IMR-90 (cell line): ENCODE measurements around the gene HSFX3. TPM values are rescaled to one million over a fixed set of nuclear protein-coding genes. Genes with fewer than 3 reads are reported as not detected.
"Not testable (repeated sequence)": the region's sequence is repeated elsewhere in the genome, so short reads cannot be mapped to it uniquely, and the experiment has no call there.

Experiments used
- ATAC-seq: fragments of 200-7000 bp; cut with Tn5 transposase; 2 replicates; pipeline ENCODE4 v1.9.1; 2020; ENCODE audit warnings: low read depth, mild to moderate bottlenecking, moderate library complexity
- BruUV-seq: library from RNA; stranded (reverse); fragments of 400-500 nt; replicated peaks from 2 replicates; lab custom pipeline; 2021; lab: Mats Ljungman, UMichigan
- CTCF ChIA-PET: fragments of 300-600 bp; formaldehyde crosslinking; extraction: SDS; loops from one replicate; lab custom pipeline; 2021; ENCODE audit warnings: antibody characterized with exemption; lab: Yijun Ruan, JAX
- POLR2A ChIA-PET: fragments of 300-600 bp; sonication (Branson Sonifier 250); formaldehyde crosslinking; loops from one replicate; lab custom pipeline; 2022; ENCODE audit warnings: antibody characterized with exemption; ENCODE audit not compliant: unreplicated experiment; lab: Charles Lee
- DNase-seq: peaks from one replicate; pipeline ENCODE4 v3.0.0; 2013
- H2AFZ ChIP-seq: replicated peaks from 2 replicates; pipeline ENCODE3; 2013; ENCODE audit warnings: low read length, mild to moderate bottlenecking; ENCODE audit not compliant: poor library complexity
- H2AK5ac ChIP-seq: 2 replicates; pipeline ENCODE4 v1.6.1; 2013; ENCODE audit warnings: low read depth, low read length, inconsistent platforms
- H2AK9ac ChIP-seq: replicated peaks from 2 replicates; pipeline ENCODE3; 2013; ENCODE audit warnings: mild to moderate bottlenecking, low read depth, low read length, moderate library complexity; ENCODE audit not compliant: poor library complexity
- H2BK120ac ChIP-seq: 2 replicates; pipeline ENCODE4 v1.6.1; 2013; ENCODE audit warnings: low read depth, low read length, inconsistent platforms
- H2BK15ac ChIP-seq: 3 replicates; pipeline ENCODE4 v1.6.1; 2013; ENCODE audit warnings: low read depth, low read length, inconsistent platforms
- H2BK20ac ChIP-seq: 2 replicates; pipeline ENCODE4 v1.6.1; 2013; ENCODE audit warnings: low read depth, mild to moderate bottlenecking, inconsistent platforms, low read length, moderate library complexity
- H2BK5ac ChIP-seq: 2 replicates; pipeline ENCODE4 v1.6.1; 2013; ENCODE audit warnings: mild to moderate bottlenecking, low read depth, low read length, inconsistent platforms; ENCODE audit not compliant: poor library complexity, severe bottlenecking
- H3K14ac ChIP-seq: replicated peaks from 2 replicates; pipeline ENCODE4 v1.6.1; 2013; ENCODE audit warnings: low read depth, low read length, inconsistent platforms
- H3K18ac ChIP-seq: 2 replicates; pipeline ENCODE4 v1.6.1; 2013; ENCODE audit warnings: low read depth, low read length, control low read depth
- H3K23ac ChIP-seq: 2 replicates; pipeline ENCODE4 v1.6.1; 2013; ENCODE audit warnings: low read depth, low read length, inconsistent platforms
- H3K27ac ChIP-seq: 2 replicates; pipeline ENCODE4 v1.5.1; 2013; ENCODE audit warnings: mild to moderate bottlenecking, control low read depth, low read length; ENCODE audit not compliant: insufficient read depth
- H3K27me3 ChIP-seq: 2 replicates; pipeline ENCODE4 v1.6.1; 2013; ENCODE audit warnings: low read length; ENCODE audit not compliant: control insufficient read depth, insufficient read depth
- H3K36me3 ChIP-seq: 2 replicates; pipeline ENCODE4 v1.6.1; 2013; ENCODE audit warnings: low read length, mixed read lengths; ENCODE audit not compliant: control insufficient read depth, insufficient read depth
- H3K4ac ChIP-seq: 2 replicates; pipeline ENCODE4 v1.6.1; 2013; ENCODE audit warnings: low read depth, low read length, inconsistent platforms
- H3K4me1 ChIP-seq: 2 replicates; pipeline ENCODE4 v1.6.1; 2013; ENCODE audit warnings: low read length, mixed read lengths; ENCODE audit not compliant: control insufficient read depth, insufficient read depth
- H3K4me2 ChIP-seq: 2 replicates; pipeline ENCODE4 v1.6.1; 2013; ENCODE audit warnings: low read depth, mild to moderate bottlenecking, control low read depth, low read length, moderate library complexity
- H3K4me3 ChIP-seq: 2 replicates; pipeline ENCODE4 v1.5.1; 2013; ENCODE audit warnings: low read depth, mild to moderate bottlenecking, control low read depth, low read length, moderate library complexity; ENCODE audit not compliant: insufficient read depth
- H3K56ac ChIP-seq: 2 replicates; pipeline ENCODE4 v1.6.1; 2013; ENCODE audit warnings: low read length, inconsistent platforms; ENCODE audit not compliant: insufficient read depth; ENCODE audit errors: extremely low read depth
- H3K79me1 ChIP-seq, 2 experiments: 2 replicates each; pipeline ENCODE4 v1.6.1; 2013; ENCODE audit warnings: low read length in 2 of 2, inconsistent platforms in 1 of 2, low read depth in 1 of 2
- H3K9ac ChIP-seq: 2 replicates; pipeline ENCODE4 v1.6.1; 2013; ENCODE audit warnings: low read depth, low read length, control low read depth
- H3K9me1 ChIP-seq: 2 replicates; pipeline ENCODE4 v1.6.1; 2013; ENCODE audit warnings: low read length, inconsistent platforms; ENCODE audit not compliant: insufficient read depth
- H3K9me3 ChIP-seq: 2 replicates; pipeline ENCODE4 v1.6.1; 2013; ENCODE audit warnings: low read length; ENCODE audit not compliant: control insufficient read depth, insufficient read depth
- H4K20me1 ChIP-seq: 2 replicates; pipeline ENCODE4 v1.6.1; 2013; ENCODE audit warnings: low read length, inconsistent platforms; ENCODE audit not compliant: insufficient read depth
- H4K5ac ChIP-seq: 2 replicates; pipeline ENCODE4 v1.6.1; 2013; ENCODE audit warnings: mild to moderate bottlenecking, low read depth, low read length, control low read depth
- H4K8ac ChIP-seq, 2 experiments: 2 replicates each; pipeline ENCODE4 v1.6.1; 2013; ENCODE audit warnings: low read depth in 2 of 2, low read length in 2 of 2, control low read depth in 1 of 2, inconsistent platforms in 1 of 2
- H4K91ac ChIP-seq: 2 replicates; pipeline ENCODE4 v1.6.1; 2013; ENCODE audit warnings: low read depth, low read length, inconsistent platforms; ENCODE audit not compliant: insufficient read depth
- WGBS, 2 experiments: methylation state at CpG; one replicate each; pipeline versions ENCODE4 v1.1.5 to v1.1.7; 2013; ENCODE audit warnings: missing lambda C conversion rate in 2 of 2; ENCODE audit not compliant: insufficient read length in 1 of 2; ENCODE audit errors: extremely low coverage in 2 of 2; 5-methylcytosine and 5-hydroxymethylcytosine counted together
- dilution Hi-C: fragments of 300-500 bp; cut with HindIII; formaldehyde crosslinking; loops from one replicate; pipeline ENCODE4 v1.14.3; 2018; ENCODE audit warnings: low sequenced_read_pairs; ENCODE audit not compliant: unreplicated experiment
- in situ Hi-C: fragments of 300-500 bp; cut with MboI; formaldehyde crosslinking; loops from 3 replicates; pipeline ENCODE4 v1.14.3; 2019; ENCODE audit warnings: low sequenced_read_pairs, inconsistent platforms, mixed read lengths
- intact Hi-C: fragments of 100-400 bp; cut with micrococcal nuclease; formaldehyde crosslinking; loops from 2 replicates; pipeline ENCODE4 v1.10.0; 2022
- polyA plus RNA-seq, 3 experiments: library from polyadenylated mRNA; depleted of rRNA; stranded (reverse); fragments of >200 nt; gene quantifications; 2 replicates each; pipeline ENCODE4 v1.2.3, GENCODE V29; 2012; ENCODE audit warnings: low replicate concordance in 1 of 3
- total RNA-seq: library from RNA; depleted of rRNA; stranded (reverse); fragments of >200 nt; gene quantifications from 2 replicates; pipeline ENCODE4 v1.2.3, GENCODE V29; 2012

Gene HSFX3
- total and polyA plus RNA-seq, 2 of the 4 experiments (the other 2 are of a cell fraction), result not detected

DNA sequence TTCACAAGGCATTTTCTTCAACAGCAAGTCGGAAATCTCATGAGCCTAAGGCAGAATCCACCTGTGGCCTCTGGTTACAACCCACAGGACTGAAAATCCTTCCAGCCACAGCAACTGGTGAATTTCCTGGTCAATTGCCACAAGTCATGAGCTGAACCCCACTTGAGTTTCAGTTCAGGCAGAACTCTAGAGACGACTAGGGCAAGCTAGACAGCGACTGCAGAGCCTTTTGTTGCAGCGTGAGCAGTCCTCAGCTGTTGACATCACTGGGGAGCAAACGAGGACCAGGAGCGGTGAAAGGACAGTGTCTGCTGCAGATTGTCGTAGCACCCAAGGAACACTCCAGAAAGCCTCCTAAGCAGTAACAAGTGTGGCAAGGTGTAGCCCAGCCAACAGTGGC lies 46.2 kb upstream of the HSFX3 start:
- H4K20me1 ChIP-seq, H3K4me3 ChIP-seq, H2AFZ ChIP-seq, H3K56ac ChIP-seq, DNase-seq, H4K8ac ChIP-seq, H3K9me1 ChIP-seq, H3K23ac ChIP-seq, H4K5ac ChIP-seq, CTCF ChIA-PET, H2BK15ac ChIP-seq, H2BK120ac ChIP-seq, intact Hi-C loops, H3K18ac ChIP-seq, BruUV-seq, ATAC-seq, H3K27ac ChIP-seq, dilution Hi-C loops, H3K4ac ChIP-seq, POLR2A ChIA-PET, H3K36me3 ChIP-seq, H2AK5ac ChIP-seq, H3K9me3 ChIP-seq, in situ Hi-C loops, H3K27me3 ChIP-seq, H3K79me1 ChIP-seq, H4K91ac ChIP-seq, H2AK9ac ChIP-seq, H3K9ac ChIP-seq, H3K4me2 ChIP-seq, H2BK5ac ChIP-seq, H3K14ac ChIP-seq, H3K4me1 ChIP-seq, H2BK20ac ChIP-seq: not testable (repeated sequence)
- no CpG with 5 or more reads among the region's 7 CpGs for WGBS, 2 experiments

DNA sequence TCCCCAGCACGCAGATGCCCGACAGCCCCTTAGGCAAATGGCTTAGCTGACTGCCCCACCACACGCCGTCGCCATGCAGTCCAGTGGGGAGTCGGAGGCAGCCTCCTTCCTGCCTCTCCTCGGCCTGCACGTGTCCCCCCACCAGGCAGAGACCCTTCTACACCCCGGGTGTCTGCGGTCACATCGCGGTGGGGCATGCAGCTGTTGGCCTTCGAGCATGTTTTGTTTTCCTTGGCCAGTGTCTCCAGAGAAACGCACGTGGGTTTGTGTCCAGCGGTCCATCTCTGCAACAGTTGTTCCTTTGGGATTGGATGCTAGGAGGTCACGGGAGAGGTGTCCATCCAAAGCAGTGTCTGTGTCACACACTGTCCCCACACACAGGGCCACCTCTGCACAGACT lies 45.5 kb upstream of the HSFX3 start, which contains the start of gene HSFX2:
Gene HSFX2, minus strand, starts transcription at position 101 of the 400 bp plus-strand sequence. CDS start 614 bp downstream, outside the sequence.
- H2AK9ac ChIP-seq, intact Hi-C loops, DNase-seq, H2BK15ac ChIP-seq, H3K23ac ChIP-seq, H3K4me1 ChIP-seq, H3K56ac ChIP-seq, dilution Hi-C loops, H4K20me1 ChIP-seq, H3K9me3 ChIP-seq, POLR2A ChIA-PET, H3K4ac ChIP-seq, BruUV-seq, H3K4me3 ChIP-seq, H2BK20ac ChIP-seq, H3K27me3 ChIP-seq, H2AFZ ChIP-seq, H3K4me2 ChIP-seq, H3K9ac ChIP-seq, CTCF ChIA-PET, H3K27ac ChIP-seq, in situ Hi-C loops, H3K36me3 ChIP-seq, H2BK120ac ChIP-seq, H2AK5ac ChIP-seq, H3K18ac ChIP-seq, ATAC-seq, H3K14ac ChIP-seq, H4K91ac ChIP-seq, H3K79me1 ChIP-seq, H4K5ac ChIP-seq, H3K9me1 ChIP-seq, H4K8ac ChIP-seq, H2BK5ac ChIP-seq: not testable (repeated sequence)
- WGBS, 2 experiments, result no CpG with 5 or more reads among the region's 17 CpGs
